ENCODE results near the gene RFC1.
"Not testable (repeated sequence)": the region's sequence is repeated elsewhere in the genome, so short reads cannot be mapped to it uniquely, and the experiment has no call there.

RFC1 gene

GRCh38 chr4:39353478-39354253 is 12.5 kb downstream of the RFC1 start:
- DNase-seq, result no peak

DNA sequence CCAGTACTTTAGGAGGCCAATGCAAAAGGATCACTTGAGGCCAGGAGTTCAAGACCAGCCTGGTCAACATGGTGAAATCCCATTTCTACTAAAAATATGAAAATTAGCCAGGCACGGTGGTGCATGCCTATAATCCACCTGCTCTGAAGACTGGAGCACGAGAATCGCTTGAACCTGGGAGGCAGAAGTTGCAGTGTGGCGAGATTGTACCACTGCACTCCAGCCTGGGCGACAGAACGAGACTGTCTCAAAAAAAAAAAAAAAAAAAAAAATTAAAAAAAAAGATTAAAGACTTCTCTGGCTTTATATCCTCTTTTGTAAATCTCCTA is 13.0 kb downstream of the RFC1 start:
- DNase-seq, result not testable (repeated sequence)

- no peak for DNase-seq
Observed at GRCh38 chr4:39349326-39349725, 16.8 kb downstream of the RFC1 start.

DNA sequence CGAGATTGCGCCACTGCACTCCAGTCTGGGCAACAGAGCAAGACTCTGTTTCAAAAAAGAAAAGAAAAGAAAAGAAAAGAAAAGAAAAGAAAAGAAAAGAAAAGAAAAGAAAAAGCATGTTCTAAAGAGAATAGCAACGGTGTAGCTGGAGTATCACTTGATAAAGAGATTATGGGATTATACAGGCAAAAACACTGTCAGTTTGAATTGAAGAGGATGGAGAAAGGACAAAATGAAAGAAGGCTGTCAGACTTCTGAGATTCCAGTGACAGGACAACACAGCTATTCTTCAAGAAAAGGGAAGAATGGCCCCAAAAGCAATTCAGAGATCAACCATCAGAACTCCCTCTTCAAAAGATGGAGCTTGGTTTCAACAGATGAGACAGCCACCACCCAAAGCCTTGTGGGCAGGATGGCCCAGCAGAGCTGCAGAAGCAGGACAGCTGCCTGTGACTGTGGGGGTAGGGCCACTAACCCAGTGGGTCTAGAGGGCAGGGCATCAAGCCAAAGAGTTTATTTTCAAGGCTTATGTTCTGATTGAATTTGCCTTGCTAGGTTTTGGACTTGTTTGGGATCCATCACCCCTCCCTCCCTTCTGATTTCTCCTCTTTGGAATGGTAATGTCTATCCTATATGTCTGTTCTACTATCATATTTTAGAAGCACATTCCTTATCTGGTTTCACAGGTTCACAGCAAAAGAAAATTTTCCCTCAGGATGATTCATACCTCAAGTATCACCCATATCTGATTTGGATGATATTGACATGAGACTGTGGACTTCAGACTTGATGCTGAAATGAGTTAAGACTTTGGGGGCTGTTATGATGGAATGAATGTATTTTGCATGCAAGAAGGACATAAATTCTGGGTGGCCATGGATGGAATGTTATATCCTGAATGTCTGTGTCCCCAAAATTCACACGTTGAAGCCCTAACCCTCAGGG is 17.5 kb downstream of the RFC1 start:
- no peak for DNase-seq

GRCh38 chr4:39346856-39347519 is 19.2 kb downstream of the RFC1 start:
- DNase-seq, result no peak

DNA sequence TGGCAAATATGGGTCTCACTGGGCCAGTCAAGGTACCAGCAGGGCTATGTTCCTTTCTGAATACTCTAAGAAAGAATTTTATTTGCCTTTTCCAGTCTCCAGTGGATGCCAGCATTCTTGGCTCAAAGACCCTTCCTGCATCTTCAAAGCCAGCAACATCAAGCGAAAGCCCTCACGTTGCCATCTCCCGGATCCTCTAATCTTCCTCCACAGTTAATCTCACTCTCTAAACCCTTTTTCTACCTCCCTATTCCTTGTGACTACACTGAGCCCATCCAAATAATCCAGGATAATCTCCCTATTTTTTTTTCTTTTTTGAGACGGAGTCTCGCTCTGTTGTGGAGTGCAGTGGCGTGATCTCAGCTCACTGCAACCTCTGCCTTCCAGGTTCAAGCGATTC is 23.4 kb downstream of the RFC1 start:
- no peak for DNase-seq

DNA sequence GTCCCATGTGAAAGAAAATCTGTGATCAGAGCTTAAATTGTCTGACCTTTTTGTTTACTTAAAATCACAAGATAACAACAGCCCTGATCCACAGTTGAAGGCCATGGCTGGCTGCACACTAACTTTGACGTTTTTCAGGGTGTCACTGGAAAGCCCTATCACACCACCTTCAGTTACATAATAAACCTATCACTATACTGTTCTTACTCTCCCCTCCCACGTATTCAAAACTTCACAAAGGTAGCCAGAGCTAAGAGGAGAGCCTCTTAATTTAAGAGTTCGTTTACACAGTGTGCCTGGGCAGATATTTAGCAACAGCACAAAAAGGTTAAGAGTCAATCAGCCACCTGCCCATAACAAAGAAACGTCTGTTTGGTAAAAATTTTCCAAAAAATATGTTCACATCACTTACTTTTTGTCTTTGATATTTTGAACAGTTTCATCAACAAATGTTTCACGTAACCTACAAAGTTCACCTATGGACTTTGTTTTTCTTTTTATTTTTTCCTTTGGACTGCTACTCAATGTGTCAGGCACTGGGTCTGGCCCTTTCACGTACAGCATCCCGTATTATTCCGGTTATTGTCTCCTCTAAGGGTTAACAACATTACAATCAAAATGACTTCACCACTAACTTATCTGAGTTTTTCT is 25.0 kb downstream of the RFC1 start:
- DNase-seq, result no peak

DNA sequence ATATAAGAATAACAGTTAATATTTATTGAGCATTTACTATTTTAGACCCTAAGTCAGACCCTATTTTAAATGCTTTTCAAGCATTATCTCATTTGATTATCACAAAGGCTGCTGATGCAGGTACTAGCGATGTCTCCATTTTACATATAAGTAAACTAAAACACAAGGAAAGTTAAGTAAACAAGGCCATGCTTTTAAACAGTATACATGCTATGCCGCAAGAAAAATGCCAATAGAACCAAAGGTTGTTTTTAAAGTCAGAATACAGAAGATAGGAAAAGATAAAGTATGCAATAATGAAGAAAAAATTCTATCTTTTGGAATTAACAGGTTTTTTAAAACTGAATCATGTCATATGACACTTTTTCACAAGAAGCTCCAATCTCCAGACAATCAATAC is 26.2 kb downstream of the RFC1 start:
- DNase-seq, result no peak

- DNase-seq, result no peak
Observed at GRCh38 chr4:39337841-39338240, 28.3 kb downstream of the RFC1 start.

- no peak for DNase-seq
Observed at GRCh38 chr4:39335566-39335965, 30.6 kb downstream of the RFC1 start.

GRCh38 chr4:39331191-39331590 is 35.0 kb downstream of the RFC1 start:
- no peak for DNase-seq

- no peak for DNase-seq
Observed at GRCh38 chr4:39330353-39330752, 35.8 kb downstream of the RFC1 start.

DNA sequence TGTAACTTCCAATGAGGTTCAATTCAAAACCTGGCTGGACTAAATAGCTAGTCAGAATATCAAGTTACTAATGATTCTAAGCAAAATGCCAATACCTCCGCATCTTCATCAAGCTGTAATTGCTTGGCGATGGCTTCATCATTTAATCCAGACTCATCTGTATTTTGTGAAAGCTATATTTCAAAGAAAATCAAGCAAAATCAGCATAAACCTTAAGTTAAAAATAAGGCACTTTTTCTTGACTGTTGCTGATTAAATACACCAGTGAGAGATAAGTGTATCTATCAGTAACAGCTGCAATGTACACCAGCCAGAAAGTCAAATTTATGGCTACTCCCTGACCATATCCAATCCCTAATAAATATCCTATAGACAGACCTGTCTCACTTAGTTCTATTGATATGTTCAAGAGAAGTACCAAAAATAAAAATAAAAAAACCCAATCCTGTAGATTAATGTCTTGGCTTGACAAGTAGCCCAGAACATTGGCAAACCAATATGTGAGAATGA is 39.6 kb downstream of the RFC1 start:
- DNase-seq, result no peak

GRCh38 chr4:39324897-39325613 is 41.1 kb downstream of the RFC1 start:
- no peak for DNase-seq

DNA sequence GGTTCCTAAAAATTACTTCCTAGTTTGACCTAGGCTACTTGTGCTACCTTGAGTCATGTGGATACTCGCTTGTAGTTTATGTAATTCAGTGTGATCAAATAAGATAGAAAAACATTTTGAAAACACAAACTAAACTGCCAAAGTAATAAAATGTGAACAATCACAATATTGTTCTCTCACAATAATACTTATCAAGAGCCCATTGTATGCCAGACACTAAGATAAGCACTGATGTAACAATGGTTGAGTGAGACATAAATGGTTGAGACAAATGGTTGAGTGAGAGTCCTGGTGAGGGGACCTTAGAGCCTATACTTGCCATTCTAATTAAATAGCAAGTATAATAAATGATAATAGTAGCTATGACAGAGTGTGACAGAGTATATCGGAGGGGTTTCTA is 41.7 kb downstream of the RFC1 start:
- no peak for DNase-seq

- no peak for DNase-seq
Observed at GRCh38 chr4:39323821-39324220, 42.3 kb downstream of the RFC1 start.

- DNase-seq, result no peak
Observed at GRCh38 chr4:39320381-39321115, 45.6 kb downstream of the RFC1 start.

GRCh38 chr4:39319676-39320075 is 46.5 kb downstream of the RFC1 start:
- no peak for DNase-seq

GRCh38 chr4:39312816-39313215 is 53.3 kb downstream of the RFC1 start:
- DNase-seq, result no peak

DNA sequence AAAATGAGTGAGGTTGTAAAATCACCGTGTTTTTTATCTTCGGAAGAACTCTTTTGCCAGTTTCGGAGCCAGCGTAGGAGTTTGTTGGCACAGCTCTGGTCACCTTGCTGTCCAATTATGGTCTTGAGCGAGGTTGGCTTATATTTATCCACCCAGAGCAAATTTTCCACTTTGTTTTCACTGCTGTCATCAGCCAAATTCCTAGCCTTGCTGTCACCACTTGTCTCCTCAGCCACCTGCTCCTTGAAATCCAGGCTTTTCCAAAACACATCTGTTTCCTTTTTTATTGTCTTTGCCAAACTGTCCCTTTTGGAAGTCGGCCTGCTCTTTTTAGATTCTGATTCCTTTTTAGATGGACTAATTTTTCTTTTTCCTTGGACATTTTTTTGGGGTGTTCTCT is 57.6 kb downstream of the RFC1 start:
- DNase-seq, result no peak

- DNase-seq, result no peak
Observed at GRCh38 chr4:39305912-39306677, 60.1 kb downstream of the RFC1 start.

Measured in DMS79 (cell line).